H1 (cell line): ENCODE measurements around the gene SEC24A. TPM values are rescaled to one million over a fixed set of nuclear protein-coding genes. Genes with fewer than 3 reads are reported as not detected.

Source experiments
- ASH2L ChIP-seq: fragments of 200-600, 300-600 bp; sonication (generic); IDR thresholded peaks from one replicate; pipeline ENCODE4 v1.7.1; 2017; ENCODE audit warnings: low read length
- BCL11A ChIP-seq, 2 experiments: IDR thresholded peaks; one replicate each; pipeline ENCODE4 v1.6.1; 2011; ENCODE audit warnings: low read depth in 2 of 2, low read length in 2 of 2, mild to moderate bottlenecking in 2 of 2
- CBX8 ChIP-seq: fragments of 300-800, 300-1000 bp; sonication (generic); IDR thresholded peaks from 2 replicates; pipeline ENCODE4 v1.7.1; 2016; ENCODE audit warnings: low read depth, low read length, borderline replicate concordance
- CHD1 ChIP-seq: IDR thresholded peaks from 2 replicates; pipeline ENCODE4 v1.6.1; 2012; ENCODE audit warnings: low read depth, low read length, improper control_type of control experiment
- CHD7 ChIP-seq: fragments of 300-600 bp; sonication (generic); IDR thresholded peaks from 2 replicates; pipeline ENCODE4 v1.7.1; 2012; ENCODE audit warnings: low read length, moderate library complexity, mild to moderate bottlenecking, inconsistent platforms; ENCODE audit not compliant: insufficient replicate concordance
- CTBP2 ChIP-seq: IDR thresholded peaks from 2 replicates; pipeline ENCODE4 v1.7.0; 2011; ENCODE audit warnings: borderline replicate concordance, mild to moderate bottlenecking, moderate library complexity, mixed read lengths, low read length; ENCODE audit not compliant: insufficient read depth, insufficient read length
- PHF8 ChIP-seq: fragments of 200-600 bp; sonication (generic); conservative IDR thresholded peaks from 2 replicates; pipeline ENCODE4 v1.7.1; 2012; ENCODE audit warnings: low read depth, mild to moderate bottlenecking, inconsistent platforms, low read length, moderate library complexity
- SP4 ChIP-seq: IDR thresholded peaks from 2 replicates; pipeline ENCODE4 v1.6.1; 2012; ENCODE audit warnings: low read length, inconsistent platforms
- TEAD4 ChIP-seq: IDR thresholded peaks from 2 replicates; pipeline ENCODE4 v1.6.1; 2012; ENCODE audit warnings: low read depth, low read length, inconsistent platforms, mixed read lengths
- USF2 ChIP-seq: IDR thresholded peaks from 2 replicates; pipeline ENCODE4 v1.6.1; 2011; ENCODE audit warnings: low read length, improper control_type of control experiment
- polyA plus RNA-seq, 7 experiments: library from polyadenylated mRNA; depleted of rRNA in 3 of 7; stranded (reverse) in 5 of 7; unstranded in 2 of 7; fragments of >200 nt in 5 of 7; fragments of 200-250 nt in 2 of 7; gene quantifications; 1 replicate in 5 of 7; 2 replicates in 1 of 7; 4 replicates in 1 of 7; pipeline versions ENCODE4 v1.2.1 to v1.2.3, GENCODE V29; 2011 to 2013; ENCODE audit warnings: missing spikeins in 2 of 7, mixed read lengths in 2 of 7
- total RNA-seq: library from RNA; stranded (reverse); fragmentation: NEBNext Ultra II Directional; extraction: Animal tissue kit (Norgen Biotek cat#: 25700); gene quantifications from 2 replicates; pipeline ENCODE4 v1.2.1, GENCODE V29; 2021
- TF ChIP-seq, protein P1 (sequence below): IDR thresholded peaks from 2 replicates; pipeline ENCODE4 v1.6.1; 2012; ENCODE audit warnings: inconsistent platforms

SEC24A gene
- total and polyA plus RNA-seq, 2 of the 8 experiments (the other 6 are each of a cell fraction or from before 2014, with no cell fraction given), result 18.8 to 33.7 TPM

DNA sequence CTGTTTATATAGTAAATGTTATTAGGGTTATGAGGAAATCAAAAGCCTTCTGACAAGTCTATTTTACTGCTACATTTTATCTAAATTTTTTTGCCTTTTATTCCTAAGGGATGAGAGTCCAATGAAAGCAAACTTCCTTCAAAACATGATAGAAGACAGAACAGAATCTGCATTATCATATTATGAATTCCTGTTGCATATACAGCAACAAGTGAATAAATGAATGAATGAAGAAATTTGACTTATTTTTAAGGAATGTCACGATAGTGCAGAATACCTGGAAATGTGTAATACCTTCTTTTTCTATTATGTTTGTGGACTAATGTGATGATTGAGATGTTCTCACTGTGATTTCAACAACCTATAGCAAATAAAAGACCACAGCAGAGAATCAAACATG is 76.3 kb downstream of the SEC24A start (continued):
- TF ChIP-seq CHD7 (no peak), USF2 (no peak), ASH2L (no peak), TEAD4 (no peak), SP4 (no peak), CHD1 (no peak), BCL11A (IDR thresholded peaks at IDR 0.05; ENCODE audit: low read depth in 2 of 2, low read length in 2 of 2) (no peak), CBX8 (no peak), PHF8 (no peak), CTBP2 (no peak)
- TF ChIP-seq, protein P1, sequence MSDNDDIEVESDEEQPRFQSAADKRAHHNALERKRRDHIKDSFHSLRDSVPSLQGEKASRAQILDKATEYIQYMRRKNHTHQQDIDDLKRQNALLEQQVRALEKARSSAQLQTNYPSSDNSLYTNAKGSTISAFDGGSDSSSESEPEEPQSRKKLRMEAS, result no peak
